Activated B cell treated with CpG ODN at 0.5 μM for 24 hours (primary cell): ENCODE results near the gene TMPRSS6. TPM values are rescaled to one million over a fixed set of nuclear protein-coding genes. Genes with fewer than 3 reads are reported as not detected.

Source experiments
- ATAC-seq: fragments of 200-7000 bp; cut with Tn5 transposase; one replicate; pipeline ENCODE4 v1.10.0; 2021; ENCODE audit warnings: low read depth, mild to moderate bottlenecking, moderate library complexity
- CTCF ChIA-PET: fragments of 350-600 bp; sonication (Branson Sonifier 250); formaldehyde crosslinking; loops from one replicate; lab custom pipeline; 2021; ENCODE audit warnings: antibody characterized with exemption; lab: Charles Lee
- POLR2A ChIA-PET: fragments of 350-600 bp; sonication (Branson Sonifier 250); formaldehyde crosslinking; loops from one replicate; lab custom pipeline; 2021; ENCODE audit warnings: antibody characterized with exemption; lab: Charles Lee
- DNase-seq: peaks from one replicate; pipeline ENCODE4 v3.0.0; 2022
- H3K27ac Mint-ChIP-seq: one replicate; pipeline ENCODE4 v1.8.0; 2020; ENCODE audit warnings: mixed read lengths
- H3K27me3 Mint-ChIP-seq: one replicate; pipeline ENCODE4 v1.8.0; 2021; ENCODE audit warnings: mixed read lengths
- H3K36me3 Mint-ChIP-seq: one replicate; pipeline ENCODE4 v1.8.0; 2021; ENCODE audit warnings: low read depth, mixed read lengths
- H3K4me1 Mint-ChIP-seq: one replicate; pipeline ENCODE4 v1.8.0; 2021; ENCODE audit warnings: mixed read lengths
- H3K4me3 Mint-ChIP-seq: one replicate; pipeline ENCODE4 v1.8.0; 2020; ENCODE audit warnings: mild to moderate bottlenecking, mixed read lengths
- H3K9me3 Mint-ChIP-seq: one replicate; pipeline ENCODE4 v1.8.0; 2020; ENCODE audit warnings: mixed read lengths
- CTCF ChIP-seq: fragments of 200-600 bp; IDR thresholded peaks from one replicate; pipeline ENCODE4 v1.8.0; 2022; ENCODE audit warnings: antibody characterized with exemption, mild to moderate bottlenecking
- intact Hi-C: fragments of 100-400 bp; cut with micrococcal nuclease; formaldehyde crosslinking; loops from one replicate; pipeline ENCODE4 v1.15.1; 2024
- total RNA-seq: library from RNA; stranded (reverse); gene quantifications from 2 replicates; pipeline ENCODE4 v1.2.3, GENCODE V29; 2022

Gene TMPRSS6
- total RNA-seq, 1 donor from 2014 or later = 5.4 TPM

- no peaks in the 10 kb centered on the region for H3K9me3 Mint-ChIP-seq
- POLR2A ChIA-PET = interaction anchor here (0.6 kb wide), 1 partner anchor 23 kb away, joined by 3 read pairs; no protein-coding TSS in a partner anchor
- ATAC-seq (peak; percentile 53), DNase-seq (no peak)
- H3K27me3 Mint-ChIP-seq = peaks cover 29% of the 10 kb centered on the region
- intact Hi-C loops = no loop called here
- peaks cover 14% of the 10 kb centered on the region for H3K4me1 Mint-ChIP-seq
- CTCF ChIA-PET = interaction anchor here (0.8 kb wide), 1 partner anchor 9 kb away, joined by 3 read pairs; no protein-coding TSS in a partner anchor
- no peak overlapping the region for H3K27ac Mint-ChIP-seq
- no peaks in the 10 kb centered on the region for H3K36me3 Mint-ChIP-seq
- H3K4me3 Mint-ChIP-seq = no peak overlapping the region
- TF ChIP-seq CTCF = no peak
Measured at GRCh38 chr22:37098976-37099591, 10.4 kb downstream of the TMPRSS6 start.

GRCh38 chr22:37097346-37097745, 12.2 kb downstream of the TMPRSS6 start:
- H3K27me3 Mint-ChIP-seq = peaks cover 33% of the 10 kb centered on the region
- ChIA-PET CTCF (no interaction called here), POLR2A (no interaction called here)
- DNase-seq (no peak), ATAC-seq (no peak)
- no peak overlapping the region for H3K4me3 Mint-ChIP-seq
- no peak for TF ChIP-seq CTCF
- intact Hi-C loops = no loop called here
- no peaks in the 10 kb centered on the region for H3K9me3 Mint-ChIP-seq
- H3K36me3 Mint-ChIP-seq = no peaks in the 10 kb centered on the region
- H3K4me1 Mint-ChIP-seq = peaks cover 11% of the 10 kb centered on the region
- H3K27ac Mint-ChIP-seq = no peak overlapping the region

GRCh38 chr22:37095113-37095512, 14.4 kb downstream of the TMPRSS6 start:
- Mint-ChIP-seq H3K4me1 (peaks cover 3% of the 10 kb centered on the region), H3K27me3 (peaks cover 33% of the 10 kb centered on the region), H3K9me3 (no peaks in the 10 kb centered on the region), H3K27ac (no peak overlapping the region), H3K36me3 (no peaks in the 10 kb centered on the region), H3K4me3 (no peak overlapping the region)
- ATAC-seq (no peak), DNase-seq (no peak)
- intact Hi-C loops = no loop called here
- ChIA-PET POLR2A (no interaction called here), CTCF (no interaction called here)
- no peak for TF ChIP-seq CTCF

GRCh38 chr22:37094239-37094638, 15.3 kb downstream of the TMPRSS6 start:
- Mint-ChIP-seq H3K27ac (no peak overlapping the region), H3K36me3 (no peaks in the 10 kb centered on the region), H3K27me3 (peaks cover 33% of the 10 kb centered on the region), H3K4me3 (no peak overlapping the region), H3K9me3 (no peaks in the 10 kb centered on the region), H3K4me1 (peaks cover 3% of the 10 kb centered on the region)
- intact Hi-C loops = no loop called here
- no peak for DNase-seq
- CTCF ChIA-PET = no interaction called here
- no peak for ATAC-seq
- TF ChIP-seq CTCF = no peak
- POLR2A ChIA-PET = no interaction called here

- no peak for DNase-seq
- Mint-ChIP-seq H3K27me3 (peaks cover 30% of the 10 kb centered on the region), H3K9me3 (no peaks in the 10 kb centered on the region), H3K36me3 (no peaks in the 10 kb centered on the region), H3K27ac (no peak overlapping the region), H3K4me3 (no peak overlapping the region), H3K4me1 (peaks cover 10% of the 10 kb centered on the region)
- POLR2A ChIA-PET = no interaction called here
- no peak for ATAC-seq
- no peak for TF ChIP-seq CTCF
- CTCF ChIA-PET = no interaction called here
- intact Hi-C loops = no loop called here
Measured at GRCh38 chr22:37092997-37093396, 16.5 kb downstream of the TMPRSS6 start.
